ENCODE results near the gene ZNF581.
A peak's percentile ranks its signal among the peaks of the same experiment; 100 is the strongest.

ZNF581 gene

DNA sequence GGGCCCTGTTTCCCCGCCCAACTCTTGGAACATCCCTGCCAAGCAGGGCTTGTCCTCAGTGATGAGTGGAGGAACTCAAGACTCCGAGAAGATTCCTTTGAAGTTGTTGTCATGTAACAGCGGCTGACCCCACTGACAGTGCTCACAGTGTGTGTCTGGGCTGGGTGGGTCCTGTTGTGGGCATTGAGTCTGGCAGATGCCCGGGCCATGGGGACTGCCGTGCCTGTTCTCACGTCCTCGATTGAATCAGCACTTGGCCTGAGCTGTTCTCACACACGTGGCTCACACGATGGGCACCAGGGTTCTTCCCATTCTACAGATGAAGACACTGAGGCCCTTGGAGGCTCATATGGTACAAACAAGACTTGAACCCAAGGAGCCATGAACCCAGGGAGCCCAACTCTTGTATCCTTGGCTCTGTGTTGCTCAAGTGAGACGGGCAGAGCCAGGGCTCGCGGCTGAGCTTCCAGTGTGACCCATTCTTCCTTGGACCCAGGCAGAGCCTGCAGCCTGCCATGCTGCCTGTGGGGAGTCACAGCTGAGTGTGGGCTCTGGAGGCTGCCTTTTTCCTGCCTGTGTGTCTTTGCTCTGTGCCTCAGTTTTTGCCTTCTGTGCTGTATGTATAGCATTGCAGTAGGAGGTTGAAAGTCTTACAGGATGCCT, 23.0 kb downstream of the ZNF581 start:
- DNase-seq (ENCODE audit: low read depth in 2 of 2), result no peak

DNA sequence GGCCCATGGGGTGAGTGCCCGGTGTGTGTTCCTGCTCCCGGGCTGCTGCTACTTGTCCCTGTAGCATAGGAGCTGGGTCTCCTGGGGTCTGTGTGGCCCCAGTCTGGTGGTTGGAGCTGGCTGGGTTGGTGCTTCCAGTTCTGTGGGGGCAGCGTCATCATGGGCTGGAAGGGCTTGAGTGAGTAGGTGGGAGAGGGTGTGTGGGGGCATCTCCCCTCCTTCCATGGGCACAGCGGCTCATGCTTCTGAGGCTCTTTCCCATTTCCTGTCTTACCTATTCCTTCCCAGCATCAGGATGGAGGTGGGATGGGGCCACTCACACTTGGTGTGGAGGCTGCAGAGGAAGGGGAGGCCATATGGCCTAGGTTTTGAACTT, 23.5 kb downstream of the ZNF581 start:
- DNase-seq (ENCODE audit: low read depth in 2 of 2), result no peak

DNA sequence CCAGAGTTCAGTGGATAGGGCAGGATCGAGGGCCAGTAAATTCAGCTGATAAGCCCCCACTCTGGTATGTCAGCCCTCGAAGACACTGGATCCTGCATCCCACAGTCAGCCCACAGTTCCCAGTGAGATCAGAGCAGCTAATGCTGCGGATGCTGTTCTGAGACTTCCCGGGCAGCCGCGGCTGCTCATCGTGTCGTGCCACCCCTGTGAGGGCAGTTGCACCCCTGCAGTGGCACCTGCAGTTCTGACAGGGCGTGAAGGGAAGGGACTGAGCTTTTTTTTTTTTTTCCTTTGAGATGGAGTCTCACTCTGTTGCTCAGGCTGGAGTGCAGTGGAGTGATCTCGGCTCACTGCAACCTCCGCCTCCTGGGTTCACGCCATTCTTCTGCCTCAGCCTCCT, 24.1 kb downstream of the ZNF581 start:
- no peak for DNase-seq (ENCODE audit: low read depth in 2 of 2)

DNA sequence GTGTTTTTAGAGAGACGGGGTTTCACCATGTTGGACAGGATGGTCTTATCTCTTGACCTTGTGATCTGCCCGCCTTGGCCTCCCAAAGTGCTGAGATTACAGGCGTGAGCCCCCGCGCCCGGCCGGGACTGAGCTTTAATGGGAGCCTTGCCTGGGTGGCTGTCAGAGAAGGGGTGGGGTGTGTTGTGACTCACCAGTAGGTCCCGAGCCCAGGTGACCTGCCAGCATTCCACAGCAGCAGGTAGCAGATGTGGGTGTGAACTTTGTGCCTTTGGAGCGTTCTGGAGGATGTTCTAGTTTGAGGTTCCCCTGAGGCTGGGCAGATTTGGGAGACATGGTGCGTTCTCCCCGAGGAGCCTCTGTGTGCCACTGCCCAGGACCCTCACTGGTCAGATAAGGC, 24.5 kb downstream of the ZNF581 start:
- DNase-seq (ENCODE audit: low read depth in 2 of 2), result no peak

DNA sequence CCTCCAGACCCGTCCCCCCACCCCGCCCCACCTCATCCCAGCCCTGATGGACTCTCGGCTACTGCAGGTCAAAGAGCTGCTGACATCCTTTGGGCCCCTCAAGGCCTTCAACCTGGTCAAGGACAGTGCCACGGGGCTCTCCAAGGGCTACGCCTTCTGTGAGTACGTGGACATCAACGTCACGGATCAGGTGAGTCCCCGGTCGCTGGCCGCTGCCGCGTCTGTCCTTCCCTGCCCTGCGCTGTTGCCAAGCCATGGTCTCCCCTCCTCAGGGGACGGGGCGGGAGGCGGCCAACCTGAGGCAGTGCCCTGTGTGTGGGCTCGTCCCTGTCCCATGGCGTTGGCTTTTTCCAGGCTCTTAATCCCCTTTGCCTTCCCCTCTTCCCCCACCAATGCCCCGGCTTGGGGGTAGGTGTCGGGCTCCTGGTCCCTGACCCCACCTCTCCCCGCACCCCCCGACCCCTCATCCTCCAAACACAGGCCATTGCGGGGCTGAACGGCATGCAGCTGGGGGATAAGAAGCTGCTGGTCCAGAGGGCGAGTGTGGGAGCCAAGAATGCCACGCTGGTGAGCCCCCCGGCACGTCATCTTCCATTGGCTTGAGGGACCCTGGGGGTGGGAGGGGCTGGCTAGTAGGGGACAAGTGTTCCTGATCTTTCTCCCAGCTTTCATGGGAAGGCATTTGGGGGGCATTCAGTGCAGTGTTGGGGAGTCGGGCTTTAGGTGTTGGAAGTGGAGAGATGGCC, 25.3 kb downstream of the ZNF581 start:
- DNase-seq (ENCODE audit: low read depth in 2 of 2), result no peak

DNA sequence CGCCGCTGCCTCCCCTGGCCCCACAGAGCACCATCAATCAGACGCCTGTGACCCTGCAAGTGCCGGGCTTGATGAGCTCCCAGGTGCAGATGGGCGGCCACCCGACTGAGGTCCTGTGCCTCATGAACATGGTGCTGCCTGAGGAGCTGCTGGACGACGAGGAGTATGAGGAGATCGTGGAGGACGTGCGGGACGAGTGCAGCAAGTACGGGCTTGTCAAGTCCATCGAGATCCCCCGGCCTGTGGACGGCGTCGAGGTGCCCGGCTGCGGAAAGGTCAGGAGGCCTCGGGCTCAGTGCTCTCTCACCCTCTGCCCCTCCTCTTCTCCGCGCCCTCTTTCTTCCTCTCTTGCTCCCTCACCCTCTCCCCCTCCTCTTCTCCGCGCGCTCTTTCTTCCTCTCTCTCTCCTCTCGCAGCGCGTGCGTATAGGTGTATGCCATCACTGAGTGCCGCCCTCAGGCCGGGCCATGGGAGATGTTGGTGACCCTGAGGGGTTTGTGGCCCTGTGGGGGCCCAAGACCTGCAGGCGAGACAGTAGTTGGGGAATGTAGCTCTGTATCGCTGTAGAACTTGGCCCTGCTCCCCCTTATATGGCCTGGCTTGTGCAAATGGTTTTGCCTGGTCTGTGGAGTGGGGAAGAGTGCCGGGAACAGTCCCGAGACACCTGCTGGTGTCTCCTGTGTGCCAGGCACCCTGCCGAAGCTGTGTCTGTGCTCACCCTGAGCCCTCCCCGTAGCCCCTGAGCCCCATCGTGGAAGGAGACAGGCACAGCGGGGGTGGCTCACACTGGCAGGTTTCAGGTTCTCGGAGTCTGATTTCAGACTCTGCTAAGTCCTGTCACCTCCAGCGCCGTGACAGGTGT, 26.2 kb downstream of the ZNF581 start:
- DNase-seq (ENCODE audit: low read depth in 2 of 2), result no peak

DNA sequence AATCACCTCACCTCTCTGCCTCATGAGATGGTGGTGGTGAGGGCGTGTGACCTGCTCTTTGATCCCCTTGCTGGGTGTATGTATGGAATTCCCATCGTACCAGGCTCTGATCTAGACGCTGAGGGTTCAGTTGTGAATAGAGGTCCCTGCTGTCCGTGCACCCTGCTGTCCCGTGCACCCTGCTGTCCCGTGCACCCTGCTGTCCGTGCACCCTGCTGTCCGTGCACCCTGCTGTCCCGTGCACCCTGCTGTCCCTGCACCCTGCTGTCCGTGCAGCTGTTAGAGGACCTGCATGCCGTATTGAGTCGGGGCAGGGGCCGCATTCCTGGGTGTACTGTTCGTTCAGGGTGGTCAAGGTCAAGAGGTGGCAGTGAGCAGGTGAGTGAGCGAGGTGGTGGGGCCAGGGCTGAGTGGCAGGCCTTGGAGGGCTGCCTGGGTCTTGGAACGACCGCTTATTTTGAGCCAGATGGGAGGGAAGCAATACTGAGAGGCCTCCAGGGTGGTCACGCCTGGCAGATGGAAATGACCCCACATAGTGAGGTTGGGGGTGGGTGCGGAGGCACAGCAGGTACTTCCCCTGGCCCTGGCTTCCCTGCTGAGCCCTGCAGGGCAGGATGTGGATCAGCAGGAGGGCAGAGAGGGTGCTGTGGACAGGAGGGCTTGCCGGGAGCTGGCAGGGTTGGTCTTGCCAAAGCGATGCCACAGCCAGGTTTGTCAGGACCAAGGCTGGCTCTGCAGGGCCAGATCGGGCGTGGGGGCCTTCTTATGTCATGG, 27.0 kb downstream of the ZNF581 start:
- no peak for DNase-seq (ENCODE audit: low read depth in 2 of 2)

DNA sequence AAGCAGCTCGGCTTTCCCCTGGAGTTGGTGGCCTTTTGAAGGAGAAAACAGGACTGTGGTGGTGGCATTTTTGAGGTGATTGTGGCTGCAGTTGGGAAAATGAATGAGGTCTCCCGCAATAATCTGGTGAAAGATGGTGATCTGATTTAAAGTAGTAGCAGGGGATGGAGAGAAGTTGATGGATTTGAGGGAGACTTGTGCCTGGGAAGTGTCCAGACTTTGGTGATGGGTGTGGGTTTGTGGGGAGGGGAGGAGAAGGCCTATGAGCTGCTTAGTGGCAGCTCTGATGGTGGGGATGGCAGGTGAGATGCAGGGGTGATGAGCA, 27.6 kb downstream of the ZNF581 start:
- no peak for DNase-seq (ENCODE audit: low read depth in 2 of 2)

DNA sequence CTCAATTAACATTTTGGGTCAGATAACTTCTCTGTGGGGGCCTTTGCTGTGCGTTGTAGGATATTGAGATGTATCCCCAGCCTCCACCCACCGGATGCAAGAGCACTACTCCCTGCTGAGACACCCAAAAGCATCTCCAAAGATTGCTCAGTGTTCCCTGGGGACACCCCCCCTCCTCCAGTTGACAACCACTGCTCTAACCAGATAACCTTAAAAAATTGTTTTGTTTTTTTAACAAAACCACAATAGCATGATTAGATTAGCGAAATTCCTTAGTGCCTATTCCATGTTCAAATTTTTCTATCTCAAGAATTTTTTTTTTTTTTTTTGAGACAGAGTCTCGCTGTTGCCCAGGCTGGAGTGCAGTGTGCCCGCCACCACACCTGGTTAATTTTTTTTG, 29.0 kb downstream of the ZNF581 start:
- DNase-seq (ENCODE audit: low read depth in 2 of 2), result no peak

DNA sequence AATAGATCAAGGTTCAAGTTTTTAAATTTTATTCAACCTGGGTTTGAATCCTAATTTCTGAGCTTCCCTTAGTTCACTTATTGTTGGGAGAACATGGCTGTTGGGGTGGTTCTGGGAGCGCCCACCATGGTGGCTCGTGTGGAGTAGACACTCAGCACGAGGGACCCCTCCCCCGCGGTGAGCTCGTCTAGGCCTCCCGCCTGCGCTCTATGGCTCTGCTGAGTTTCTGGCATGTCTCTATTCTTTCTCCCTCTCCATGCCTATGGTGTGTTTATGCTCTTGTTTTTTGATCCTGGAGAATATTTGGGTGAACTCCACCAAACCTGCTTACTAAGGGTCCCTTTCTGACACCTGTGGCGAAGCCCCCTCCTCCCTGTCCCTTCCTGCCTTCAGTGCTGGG, 30.0 kb downstream of the ZNF581 start:
- no peak for DNase-seq (ENCODE audit: low read depth in 2 of 2)

DNA sequence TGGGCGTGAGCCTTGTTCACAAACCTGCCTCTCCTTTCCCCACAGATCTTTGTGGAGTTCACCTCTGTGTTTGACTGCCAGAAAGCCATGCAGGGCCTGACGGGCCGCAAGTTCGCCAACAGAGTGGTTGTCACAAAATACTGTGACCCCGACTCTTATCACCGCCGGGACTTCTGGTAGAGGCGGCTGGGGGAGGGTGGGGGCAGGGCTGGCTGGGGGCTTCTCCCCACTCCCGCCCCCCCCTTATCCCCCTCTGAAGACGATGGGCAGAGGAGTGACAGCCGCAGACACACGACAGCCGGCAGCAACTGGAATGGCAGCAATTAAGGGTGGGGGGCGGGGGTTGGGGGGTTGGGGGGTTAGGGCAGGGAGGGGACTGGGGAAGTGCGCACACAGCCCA, 30.4 kb downstream of the ZNF581 start:
- no peak for DNase-seq (ENCODE audit: low read depth in 2 of 2)

DNA sequence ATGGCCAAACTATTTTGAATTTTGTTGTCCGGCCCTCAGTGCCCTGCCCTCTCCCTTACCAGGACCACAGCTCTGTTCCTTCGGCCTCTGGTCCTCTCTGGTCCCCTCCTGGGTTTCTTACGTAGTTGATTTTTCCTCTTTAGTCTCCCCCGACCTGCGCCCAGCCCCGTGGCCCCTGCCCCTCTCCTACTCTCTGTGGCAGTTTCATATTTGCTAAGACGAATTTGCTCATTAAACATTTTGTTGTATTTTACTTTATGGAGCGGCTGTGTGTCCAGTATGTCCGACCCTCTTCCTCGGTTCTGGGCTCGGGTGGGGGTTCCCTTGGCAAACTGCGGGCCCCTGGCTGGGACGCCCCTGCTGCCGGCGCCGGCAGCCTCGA, 31.0 kb downstream of the ZNF581 start:
- DNase-seq (ENCODE audit: low read depth in 2 of 2), result no peak

DNA sequence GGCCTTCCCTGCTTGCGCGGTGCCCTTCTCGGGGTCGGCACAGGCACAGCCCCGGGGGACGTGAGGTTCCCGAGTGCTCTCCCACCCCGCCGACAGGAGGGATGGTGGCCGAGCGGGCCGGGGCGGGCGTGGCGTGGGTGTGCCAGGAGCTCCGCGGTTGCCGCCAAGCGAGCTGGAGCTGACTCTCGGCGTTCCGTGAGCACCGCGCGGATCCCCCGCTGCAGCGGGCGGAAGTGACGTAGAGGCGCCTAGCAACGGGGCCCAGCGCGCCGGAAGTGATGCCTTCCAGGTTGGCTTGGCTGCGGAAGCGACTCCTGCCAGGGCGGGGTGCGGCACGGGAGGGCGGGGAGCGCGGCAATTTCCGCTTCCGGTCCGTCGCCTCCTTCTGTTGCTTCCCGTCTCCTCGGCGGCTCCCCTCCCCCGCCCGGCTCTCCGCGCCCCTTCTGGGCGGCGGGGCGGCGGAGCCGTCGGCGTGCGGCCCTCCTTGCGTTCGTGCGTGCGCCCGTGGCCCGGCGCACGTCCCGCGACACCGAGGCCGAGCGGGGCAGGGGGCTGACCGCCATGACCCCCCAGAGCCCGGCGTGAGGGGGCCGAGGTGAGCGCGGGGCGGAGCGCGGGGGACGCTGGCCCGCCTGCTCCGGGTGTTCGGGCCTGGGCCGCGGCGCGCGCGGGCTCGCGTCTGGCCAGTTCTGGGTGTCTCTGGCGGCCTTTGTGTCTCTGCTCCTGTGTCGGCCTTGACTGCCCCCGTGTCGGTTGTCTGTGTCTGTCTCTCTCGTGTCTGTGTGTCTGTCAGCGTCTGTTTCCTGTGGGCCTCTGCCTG, 31.6 kb downstream of the ZNF581 start, which contains the start of gene EPN1:
TSS of gene EPN1 (plus strand) at position 386 of the 820 bp plus-strand sequence. CDS start 3,402 bp downstream, outside the sequence.
- peak; percentile 96 to 97 for DNase-seq (ENCODE audit: low read depth in 2 of 2)

DNA sequence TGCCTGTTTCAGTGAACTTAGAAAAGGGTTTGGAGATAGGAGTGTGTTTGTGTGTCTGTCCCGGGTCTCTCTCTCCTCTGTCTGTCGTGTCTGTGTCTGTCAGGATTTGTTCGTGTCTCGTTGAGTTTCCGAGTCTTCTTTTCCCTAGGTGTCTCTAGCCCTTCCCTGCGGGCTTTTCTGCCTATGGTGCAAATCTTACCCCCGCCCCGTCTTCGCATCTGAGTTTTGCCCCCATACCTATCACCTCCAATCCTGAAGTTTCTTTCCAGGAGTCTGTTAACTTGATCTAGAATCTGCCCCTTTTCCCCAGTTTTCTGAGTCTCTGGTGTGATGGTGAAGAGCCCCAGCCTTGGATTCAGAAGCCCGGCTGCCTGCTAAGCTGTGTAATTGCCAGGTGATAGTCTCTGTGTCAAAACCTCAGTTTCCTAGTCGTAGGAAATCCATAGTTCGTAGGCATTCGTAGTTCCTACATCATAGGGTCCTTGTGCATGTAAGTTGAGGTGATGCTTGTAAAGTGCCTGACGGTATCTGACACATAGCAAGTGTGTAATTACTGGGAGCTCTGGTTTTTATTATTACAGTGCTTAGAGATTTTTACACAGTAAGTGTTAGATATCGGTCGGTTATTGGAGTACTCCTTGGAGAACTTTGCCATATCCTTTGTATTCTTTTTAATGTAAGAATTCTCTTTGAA, 32.4 kb downstream of the ZNF581 start:
- no peak for DNase-seq (ENCODE audit: low read depth in 2 of 2)

DNA sequence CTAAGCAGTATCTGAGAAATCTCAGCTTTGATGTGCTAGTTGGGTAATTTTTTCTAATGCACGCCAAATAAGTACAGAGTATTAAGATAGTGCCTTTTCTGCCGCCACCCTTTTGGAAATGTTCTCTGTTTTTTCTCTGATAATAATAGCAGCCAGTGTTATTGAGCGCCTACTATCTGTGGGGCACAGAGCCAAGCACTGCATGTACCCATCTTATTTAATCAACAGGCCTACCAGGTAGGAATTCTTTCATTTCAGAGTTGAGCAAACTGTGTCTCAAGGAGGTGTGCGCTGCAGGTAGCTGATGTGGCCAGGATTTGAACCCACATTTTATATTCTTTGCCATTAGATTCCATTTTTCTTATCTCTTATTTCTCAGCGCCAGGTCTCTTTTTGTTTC, 32.9 kb downstream of the ZNF581 start:
- no peak for DNase-seq (ENCODE audit: low read depth in 2 of 2)

DNA sequence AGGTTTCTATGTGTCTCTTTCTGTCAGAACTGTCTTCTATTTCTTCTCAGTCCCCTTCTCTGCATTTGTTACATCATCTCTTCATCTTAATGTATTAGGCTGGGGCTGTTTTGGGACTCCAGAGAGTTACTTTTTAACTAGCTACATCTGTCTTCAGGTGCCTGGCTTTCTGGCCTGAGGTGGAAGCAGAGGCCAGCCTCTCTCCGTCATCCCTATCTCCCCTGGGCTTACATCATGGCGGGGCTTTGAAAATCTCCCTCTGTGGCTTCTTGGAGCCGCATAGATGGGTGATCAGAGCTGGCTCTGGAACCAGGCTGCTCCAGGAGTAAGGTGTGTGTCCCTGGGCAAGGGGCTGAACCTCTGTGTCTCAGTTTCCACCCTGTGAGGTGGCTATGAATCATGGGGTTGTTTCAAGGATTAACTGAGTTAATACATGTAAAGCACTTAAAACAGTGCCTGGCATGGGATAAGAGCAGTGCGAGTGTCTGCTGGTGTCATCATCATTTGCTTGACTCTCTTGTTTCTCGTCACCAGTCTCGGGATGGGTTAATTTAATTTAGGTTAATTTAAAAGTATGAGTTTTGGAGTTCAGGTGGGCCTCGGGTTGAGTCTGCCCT, 33.5 kb downstream of the ZNF581 start:
- no peak for DNase-seq (ENCODE audit: low read depth in 2 of 2)

DNA sequence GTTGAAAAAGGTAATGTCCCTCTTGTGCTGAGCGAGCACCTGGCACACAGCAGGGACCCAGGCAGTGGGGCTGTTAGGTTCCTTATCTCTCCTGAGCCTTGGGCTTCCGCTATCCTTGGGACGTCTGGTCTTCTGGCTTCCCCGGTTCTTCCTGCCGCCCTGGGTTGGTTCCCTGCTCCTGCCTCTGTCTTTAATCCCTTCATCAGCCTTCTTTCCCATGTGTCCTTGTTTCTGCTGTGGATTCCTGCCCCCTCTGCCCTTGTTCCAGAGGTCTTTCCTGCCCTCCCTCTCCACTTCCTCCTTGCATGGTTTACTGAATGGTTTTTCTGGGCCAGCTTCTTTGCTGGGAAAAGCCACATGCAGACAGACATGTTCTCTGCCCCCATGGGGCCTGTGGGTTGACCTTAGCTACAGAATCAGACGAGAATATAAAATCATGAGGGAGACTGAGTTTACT, 34.2 kb downstream of the ZNF581 start:
- no peak for DNase-seq (ENCODE audit: low read depth in 2 of 2)

DNA sequence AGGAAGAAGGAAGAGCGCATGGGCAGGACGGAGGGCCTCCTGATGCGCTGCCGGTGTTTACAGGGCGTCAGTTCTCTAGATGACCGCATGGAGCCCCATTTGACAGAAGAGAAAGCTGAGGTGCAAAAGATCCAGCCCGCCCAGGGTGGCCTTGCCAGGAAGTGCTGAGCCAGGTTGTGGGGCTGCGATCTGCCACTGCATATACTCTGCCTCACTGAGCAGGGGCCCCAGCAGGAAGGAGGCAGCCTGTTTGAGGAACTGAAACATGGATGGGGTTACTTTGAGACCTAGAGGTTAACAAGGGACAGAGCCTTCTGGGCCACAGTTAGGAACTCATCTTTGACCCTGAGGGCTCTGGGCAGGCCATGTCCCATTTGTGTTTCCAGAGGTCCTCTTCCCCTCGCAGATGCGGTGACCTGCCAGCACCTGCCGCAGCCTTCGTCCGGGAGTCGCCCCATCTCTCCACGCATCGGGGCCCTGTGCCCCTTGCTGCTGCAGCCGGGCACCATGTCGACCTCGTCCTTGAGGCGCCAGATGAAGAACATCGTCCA, 34.7 kb downstream of the ZNF581 start:
- DNase-seq (ENCODE audit: low read depth in 2 of 2), result no peak

DNA sequence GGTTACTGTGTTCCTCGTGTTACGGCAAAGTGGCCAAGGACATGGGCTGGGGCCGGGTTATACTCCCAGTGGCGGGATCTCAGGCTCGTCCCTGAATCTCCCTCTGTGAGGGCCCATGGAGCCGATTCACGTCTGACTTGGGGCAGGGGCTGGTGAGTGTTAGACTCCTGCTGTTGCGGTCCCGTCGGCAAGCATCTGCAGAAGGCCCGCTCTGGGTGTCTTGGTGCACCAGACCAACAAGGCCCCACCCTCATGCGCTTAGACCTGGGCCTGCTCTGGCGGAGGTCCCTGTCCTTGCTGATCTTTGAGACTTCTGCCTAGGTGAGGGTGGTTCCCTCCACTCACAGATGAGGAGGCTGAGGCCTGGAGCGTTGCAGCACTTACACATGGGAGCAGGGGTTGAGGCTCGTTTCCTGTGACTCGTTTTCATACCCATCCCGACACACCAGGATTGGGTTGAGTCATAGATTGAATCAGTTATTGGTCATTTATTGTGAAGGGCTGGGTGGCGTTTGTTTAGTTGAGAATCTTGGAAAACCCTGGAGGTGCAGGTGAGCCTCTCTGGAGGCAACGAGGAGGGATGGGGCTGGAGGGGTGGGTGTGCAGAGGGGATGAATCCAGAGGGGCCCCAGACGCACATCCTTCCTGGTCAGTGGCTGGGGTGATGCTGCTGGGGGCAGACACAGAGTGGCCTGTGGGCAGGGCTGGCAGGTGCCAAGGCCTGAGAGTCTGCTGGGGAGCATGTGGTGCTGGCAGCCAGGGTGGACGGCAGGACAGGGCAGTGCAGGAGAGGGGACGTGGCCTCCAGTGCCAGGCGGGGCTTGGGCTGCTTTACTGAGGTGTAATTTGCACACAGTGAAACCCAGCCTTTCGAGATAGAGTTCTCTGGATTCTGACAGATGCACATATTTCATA, 36.2 kb downstream of the ZNF581 start:
- DNase-seq (ENCODE audit: low read depth in 2 of 2), result no peak

Measured in stimulated activated CD8-positive, alpha-beta memory T cell treated with anti-CD3 and anti-CD28 coated beads, Interleukin-2, amount 100 ng/mL, for 48 hours (primary cell).